Testis (tissue), 3 donors: ENCODE results near the gene S100G. TPM values are rescaled to one million over a fixed set of nuclear protein-coding genes. Genes with fewer than 3 reads are reported as not detected.

Experiments
- DNase-seq: peaks from one replicate; pipeline ENCODE4 v3.0.0-alpha.2; 2019
- H3K27ac ChIP-seq, 2 donors: fragments of 200-600 bp; sonication (generic); one replicate each; pipeline ENCODE4 v1.5.1; 2019
- H3K27me3 ChIP-seq: fragments of 200-600 bp; sonication (generic); one replicate; pipeline ENCODE4 v1.5.1; 2019
- H3K36me3 ChIP-seq: fragments of 200-600 bp; sonication (generic); one replicate; pipeline ENCODE4 v1.5.1; 2017; ENCODE audit warnings: low read depth; ENCODE audit errors: missing control alignments
- H3K4me1 ChIP-seq: fragments of 200-600 bp; sonication (generic); one replicate; pipeline ENCODE4 v1.5.1; 2019
- H3K4me3 ChIP-seq, 2 donors: fragments of 200-600 bp; sonication (generic); one replicate each; pipeline ENCODE4 v1.5.1; 2017 to 2019
- H3K9me3 ChIP-seq: fragments of 200-600 bp; sonication (generic); one replicate; pipeline ENCODE4 v1.5.1; 2017
- CTCF ChIP-seq, 3 experiments: fragments of 450-650 bp in 2 of 3; fragments of 200-600 bp in 1 of 3; sonication (generic) in 1 of 3; IDR thresholded peaks; one replicate each; pipeline ENCODE4 v1.5.1; 2016 to 2019; ENCODE audit warnings: antibody characterized with exemption in 3 of 3, mild to moderate bottlenecking in 2 of 3, moderate library complexity in 1 of 3
- POLR2A ChIP-seq: fragments of 450-650 bp; IDR thresholded peaks from one replicate; pipeline ENCODE4 v1.6.1; 2017; ENCODE audit warnings: antibody characterized with exemption, mild to moderate bottlenecking, moderate library complexity
- WGBS, 2 donors: methylation state at CpG; one replicate each; pipeline ENCODE4 v1.1.5; 2018; 5-methylcytosine and 5-hydroxymethylcytosine counted together
- intact Hi-C: fragments of 100-400 bp; cut with DNase I; formaldehyde crosslinking; loops from one replicate; pipeline ENCODE4 v1.15.1; 2023; ENCODE audit warnings: low total_unique reads
- polyA plus RNA-seq: library from polyadenylated mRNA; stranded (reverse); fragments of 350-450 nt; fragmentation: Illumina TruSeq; extraction: RNeasy Lipid Tissue Mini Kit (QIAGEN cat#74804); gene quantifications from one replicate; pipeline ENCODE4 v1.2.3, GENCODE V29; 2014; ENCODE audit warnings: low read depth, low replicate concordance; ENCODE audit not compliant: insufficient read depth
- total RNA-seq, 2 donors: library from RNA; depleted of rRNA; stranded (reverse); fragments of >200 nt; gene quantifications; one replicate each; pipeline ENCODE4 v1.2.3, GENCODE V29; 2016

S100G gene
- total and polyA plus RNA-seq, 3 donors from 2014 or later = not detected

DNA sequence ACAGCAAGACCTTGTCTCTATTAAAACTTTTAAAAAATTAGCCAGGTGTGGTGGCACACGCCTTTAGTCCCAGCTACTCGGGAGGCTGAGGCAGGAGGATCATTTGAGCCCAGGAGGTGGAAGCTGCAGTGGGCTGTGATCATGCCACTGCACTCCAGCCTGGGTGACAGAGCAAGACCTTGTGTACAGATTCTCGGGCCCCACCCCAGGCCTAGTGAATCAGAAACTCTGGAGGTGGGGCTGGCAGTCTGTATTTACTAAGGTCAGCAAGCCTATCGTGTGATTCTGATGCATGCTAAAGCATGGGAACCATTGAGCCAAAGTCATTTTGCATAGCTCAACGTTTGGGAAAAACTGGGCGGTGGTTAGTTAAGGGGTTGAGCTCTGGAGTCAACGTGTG, 3.5 kb downstream of the S100G start:
- no peak for DNase-seq
- no peaks in the 10 kb centered on the region for H3K27me3 ChIP-seq
- intact Hi-C loops = no loop called here
- no peaks in the 10 kb centered on the region for H3K9me3 ChIP-seq
- no peak overlapping the region for H3K4me3 ChIP-seq
- WGBS, 2 donors = 74 to 83% methylated on average over 4 to 7 of the region's 7 CpGs
- H3K27ac ChIP-seq = no peak overlapping the region
- H3K36me3 ChIP-seq = no peaks in the 10 kb centered on the region
- TF ChIP-seq CTCF (IDR thresholded peaks at IDR 0.05) = no peak
- TF ChIP-seq POLR2A = no peak
- no peaks in the 10 kb centered on the region for H3K4me1 ChIP-seq

DNA sequence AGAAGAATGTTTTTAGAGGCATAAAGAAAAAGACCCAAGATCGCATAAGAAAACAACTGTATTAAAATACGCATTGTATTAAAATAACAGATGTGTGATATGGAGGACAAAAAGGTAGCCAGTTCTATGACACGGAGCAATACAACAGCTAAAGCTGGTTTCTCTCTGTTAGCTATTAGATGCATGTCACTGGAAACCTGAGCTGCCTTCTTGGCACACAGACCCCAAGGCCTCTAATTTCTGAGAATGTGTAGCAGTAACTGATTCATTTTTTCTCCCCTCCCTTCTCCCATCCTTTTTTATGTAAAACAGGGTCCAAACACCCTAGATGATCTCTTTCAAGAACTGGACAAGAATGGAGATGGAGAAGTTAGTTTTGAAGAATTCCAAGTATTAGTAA, 4.1 kb downstream of the S100G start:
- intact Hi-C loops = no loop called here
- TF ChIP-seq POLR2A = no peak
- no peak for TF ChIP-seq CTCF (IDR thresholded peaks at IDR 0.05)
- H3K27ac ChIP-seq = no peak overlapping the region
- no peaks in the 10 kb centered on the region for H3K36me3 ChIP-seq
- no peak overlapping the region for H3K4me3 ChIP-seq
- no peaks in the 10 kb centered on the region for H3K27me3 ChIP-seq
- no peaks in the 10 kb centered on the region for H3K4me1 ChIP-seq
- no peak for DNase-seq
- H3K9me3 ChIP-seq = no peaks in the 10 kb centered on the region
- WGBS, 2 donors = 70 to 86% methylated on average over 3 of the region's 3 CpGs

DNA sequence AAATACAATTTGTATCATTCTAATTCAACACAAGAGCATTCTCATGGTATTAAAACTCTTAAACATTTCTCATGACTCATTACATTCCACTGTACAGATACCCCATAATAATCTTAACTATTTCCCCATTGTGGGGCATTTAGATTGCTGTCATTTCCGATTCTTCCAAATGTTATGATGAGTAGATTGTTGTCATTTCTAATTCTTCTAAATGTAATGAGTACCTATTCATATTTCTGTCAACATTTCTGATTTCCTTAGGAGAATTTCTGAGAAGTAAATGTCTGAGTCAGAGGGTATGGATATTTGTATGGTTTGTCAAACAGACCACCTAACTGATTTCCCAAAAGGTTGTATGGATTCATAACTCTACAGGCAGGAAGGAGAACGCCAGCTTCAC, 8.3 kb downstream of the S100G start:
- intact Hi-C loops = no loop called here
- WGBS, 2 donors = 97 to 100% methylated on average over 2 of the region's 2 CpGs

GRCh38 chrX:16659321-16659720, 9.4 kb downstream of the S100G start:
- Histone ChIP-seq H3K9me3 (no peaks in the 10 kb centered on the region), H3K4me1 (no peaks in the 10 kb centered on the region), H3K36me3 (no peaks in the 10 kb centered on the region), H3K27me3 (no peaks in the 10 kb centered on the region), H3K4me3 (no peak overlapping the region), H3K27ac (no peak overlapping the region)
- WGBS, 2 donors = 86 to 92% methylated on average over 1 of the region's 1 CpG
- intact Hi-C loops = no loop called here
- TF ChIP-seq CTCF (IDR thresholded peaks at IDR 0.05) = no peak
- no peak for DNase-seq

More for the DNA sequence above, 8.3 kb downstream of the S100G start:
- no peak overlapping the region for H3K27ac ChIP-seq
- H3K36me3 ChIP-seq = no peaks in the 10 kb centered on the region
- no peak overlapping the region for H3K4me3 ChIP-seq
- TF ChIP-seq CTCF (IDR thresholded peaks at IDR 0.05) = no peak
- TF ChIP-seq POLR2A = no peak
- no peaks in the 10 kb centered on the region for H3K9me3 ChIP-seq
- no peaks in the 10 kb centered on the region for H3K27me3 ChIP-seq
- no peaks in the 10 kb centered on the region for H3K4me1 ChIP-seq
- no peak for DNase-seq

- 91 to 93% methylated on average over 2 of the region's 2 CpGs for WGBS, 2 donors
- H3K4me1 ChIP-seq = no peaks in the 10 kb centered on the region
- no peaks in the 10 kb centered on the region for H3K36me3 ChIP-seq
- no peaks in the 10 kb centered on the region for H3K9me3 ChIP-seq
- TF ChIP-seq CTCF (IDR thresholded peaks at IDR 0.05) = no peak
- TF ChIP-seq POLR2A = no peak
- intact Hi-C loops = no loop called here
- no peaks in the 10 kb centered on the region for H3K27me3 ChIP-seq
- H3K4me3 ChIP-seq = no peak overlapping the region
- DNase-seq = no peak
- no peak overlapping the region for H3K27ac ChIP-seq
These were observed 11.5 kb downstream of the S100G start for GRCh38 chrX:16661495-16661894.
